ENCODE data around the gene ATOH8. TPM values are rescaled to one million over a fixed set of nuclear protein-coding genes. Genes with fewer than 3 reads are reported as not detected.
A peak's percentile ranks its signal among the peaks of the same experiment; 100 is the strongest.
"Not testable (repeated sequence)": the region's sequence is repeated elsewhere in the genome, so short reads cannot be mapped to it uniquely, and the experiment has no call there.

Gene ATOH8
- total RNA-seq, 1 donor from 2014 or later: not detected

GRCh38 chr2:85827879-85828569 lies 74.2 kb downstream of the ATOH8 start:
- ATAC-seq (ENCODE audit: low read depth): no peak
- TF ChIP-seq CTCF (IDR thresholded peaks at IDR 0.05): no peak
- intact Hi-C loops (cut with micrococcal nuclease): loop anchor here (1.0 to 5.0 kb wide), 4 partner anchors 61 to 369 kb away; partner anchors contain the start of genes IMMT and MRPL35

GRCh38 chr2:85828725-85829124 lies 74.9 kb downstream of the ATOH8 start:
- Mint-ChIP-seq H3K4me1 (peaks cover 29% of the 10 kb centered on the region), H3K27me3 (peaks cover 2% of the 10 kb centered on the region), H3K36me3 (ENCODE audit: low read depth) (no peaks in the 10 kb centered on the region), H3K9me3 (no peaks in the 10 kb centered on the region), H3K4me3 (no peak overlapping the region), H3K27ac (no peak overlapping the region)
- DNase-seq: no peak
- POLR2A ChIA-PET: interaction anchor here (1.5 to 4.3 kb wide), 3 partner anchors 25 to 250 kb away, joined by 8 to 36 read pairs (median 31); partner anchors contain the start of gene ST3GAL5
- no peak for ATAC-seq (ENCODE audit: low read depth)
- intact Hi-C loops (cut with micrococcal nuclease): loop anchor here (5.0 kb wide), 1 partner anchor 369 kb away; the partner anchor contains the start of genes IMMT and MRPL35
- TF ChIP-seq CTCF (IDR thresholded peaks at IDR 0.05): no peak
- CTCF ChIA-PET: interaction anchor here (1.1 to 10.9 kb wide), 6 partner anchors 15 to 250 kb away, joined by 3 to 236 read pairs (median 86); partner anchors contain the start of gene ST3GAL5

More at GRCh38 chr2:85827879-85828569, 74.2 kb downstream of the ATOH8 start:
- Mint-ChIP-seq H3K36me3 (ENCODE audit: low read depth) (no peaks in the 10 kb centered on the region), H3K9me3 (no peaks in the 10 kb centered on the region), H3K27me3 (peaks cover 2% of the 10 kb centered on the region), H3K4me1 (peaks cover 29% of the 10 kb centered on the region), H3K4me3 (no peak overlapping the region), H3K27ac (peak overlapping the region; percentile 62)
- POLR2A ChIA-PET: interaction anchor here (0.5 to 4.3 kb wide), 10 partner anchors 24 to 613 kb away, joined by 3 to 36 read pairs (median 6); partner anchors contain the start of genes KDM3A, POLR1A, PTCD3 and ST3GAL5
- CTCF ChIA-PET: interaction anchor here (0.6 to 10.9 kb wide), 49 partner anchors 8 to 310 kb away, joined by 3 to 236 read pairs (median 4); partner anchors contain the start of genes POLR1A, PTCD3 and ST3GAL5
- DNase-seq: no peak

DNA sequence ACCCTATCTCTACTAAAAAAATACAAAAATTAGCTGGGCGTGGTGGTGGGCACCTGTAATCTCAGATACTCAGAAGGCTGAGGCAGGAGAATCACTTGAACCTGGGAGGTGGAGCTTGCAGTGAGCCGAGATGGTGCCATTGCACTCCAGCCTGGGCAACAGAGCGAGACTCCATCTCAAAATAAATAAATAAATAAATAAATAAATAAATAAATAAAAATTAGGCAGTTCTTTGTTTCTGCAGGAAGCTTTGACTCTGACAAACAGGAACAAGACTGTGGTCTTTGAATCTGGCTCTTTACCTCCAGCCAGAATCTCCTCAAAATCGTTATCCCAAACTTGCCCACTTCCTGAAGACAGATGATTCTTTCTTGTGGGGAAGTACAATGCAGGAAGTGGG lies 75.6 kb downstream of the ATOH8 start:
- not testable (repeated sequence) for H3K36me3 Mint-ChIP-seq (ENCODE audit: low read depth); H3K9me3 Mint-ChIP-seq; H3K4me3 Mint-ChIP-seq; ATAC-seq (ENCODE audit: low read depth); H3K27me3 Mint-ChIP-seq; DNase-seq; H3K27ac Mint-ChIP-seq
- ChIA-PET CTCF (interaction anchor here (1.1 to 10.9 kb wide), 7 partner anchors 12 to 249 kb away, joined by 3 to 236 read pairs (median 65); partner anchors contain the start of gene ST3GAL5), POLR2A (interaction anchor here (2.0 to 4.3 kb wide), 2 partner anchors 206 to 250 kb away, joined by 11 to 36 read pairs; no protein-coding TSS in a partner anchor)
- peaks cover 29% of the 10 kb centered on the region for H3K4me1 Mint-ChIP-seq
- intact Hi-C loops (cut with micrococcal nuclease): loop anchor here (5.0 kb wide), 1 partner anchor 368 kb away; the partner anchor contains the start of genes IMMT and MRPL35

DNA sequence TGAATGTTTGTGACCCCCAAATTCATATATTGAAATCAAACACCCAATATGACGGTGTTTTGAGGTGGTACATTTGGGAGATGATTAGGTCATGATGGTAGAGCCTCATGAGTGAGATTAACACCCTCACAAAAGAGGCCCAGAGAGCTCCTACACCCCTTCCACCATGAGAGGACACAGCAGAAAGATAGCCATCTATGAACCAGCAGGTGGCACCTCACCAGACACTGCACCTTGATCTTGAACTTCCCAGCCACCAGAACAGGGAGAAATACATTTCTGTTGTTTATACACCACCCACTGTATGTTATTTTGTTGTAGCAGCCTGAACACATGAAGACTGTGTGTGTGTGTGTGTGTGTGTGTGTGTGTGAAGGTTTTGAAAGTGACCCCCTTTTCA lies 76.9 kb downstream of the ATOH8 start:
- ATAC-seq (ENCODE audit: low read depth) (peak; percentile 33), DNase-seq (no peak)
- Mint-ChIP-seq H3K9me3 (no peaks in the 10 kb centered on the region), H3K4me1 (peaks cover 29% of the 10 kb centered on the region), H3K27ac (no peak overlapping the region), H3K4me3 (no peak overlapping the region), H3K36me3 (ENCODE audit: low read depth) (no peaks in the 10 kb centered on the region), H3K27me3 (peaks cover 2% of the 10 kb centered on the region)
- POLR2A ChIA-PET: interaction anchor here (0.7 to 4.3 kb wide), 6 partner anchors 23 to 249 kb away, joined by 3 to 36 read pairs (median 7); partner anchors contain the start of gene ST3GAL5
- intact Hi-C loops (cut with micrococcal nuclease): loop anchor here (2.0 kb wide), 1 partner anchor 22 kb away; no protein-coding TSS in a partner anchor
- CTCF ChIA-PET: interaction anchor here (0.6 to 10.9 kb wide), 14 partner anchors 11 to 255 kb away, joined by 3 to 236 read pairs (median 4); partner anchors contain the start of gene ST3GAL5
- TF ChIP-seq CTCF (IDR thresholded peaks at IDR 0.05): no peak

DNA sequence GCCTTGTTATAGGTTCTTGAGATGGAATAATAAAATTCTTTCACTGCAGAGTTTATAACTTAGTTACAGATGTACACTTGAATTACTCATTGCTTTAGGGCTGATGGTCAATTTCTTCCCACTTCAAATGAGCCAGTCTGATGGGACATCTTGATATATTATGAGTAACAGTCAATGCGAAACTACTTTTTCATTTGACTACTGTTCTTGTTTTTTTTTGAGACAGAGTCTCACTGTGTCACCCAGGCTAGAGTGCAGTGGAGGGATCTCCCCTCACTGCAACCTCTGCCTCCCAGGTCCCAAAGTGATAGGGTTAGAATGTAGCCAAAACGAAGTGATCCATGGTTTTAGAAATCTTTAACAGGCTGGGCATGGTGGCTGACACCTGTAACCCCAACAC lies 77.9 kb downstream of the ATOH8 start:
- no peak for TF ChIP-seq CTCF (IDR thresholded peaks at IDR 0.05)
- peaks cover 2% of the 10 kb centered on the region for H3K27me3 Mint-ChIP-seq
- H3K27ac Mint-ChIP-seq: no peak overlapping the region
- ATAC-seq (ENCODE audit: low read depth) (no peak), DNase-seq (no peak)
- no peaks in the 10 kb centered on the region for H3K9me3 Mint-ChIP-seq
- ChIA-PET POLR2A (interaction anchor here (2.0 to 2.8 kb wide), 2 partner anchors 56 to 204 kb away, joined by 11 to 13 read pairs; partner anchors contain the start of gene ST3GAL5), CTCF (interaction anchor here (1.1 to 10.9 kb wide), 8 partner anchors 22 to 247 kb away, joined by 3 to 236 read pairs (median 11); partner anchors contain the start of gene ST3GAL5)
- intact Hi-C loops (cut with micrococcal nuclease): loop anchor here (2.0 kb wide), 1 partner anchor 21 kb away; no protein-coding TSS in a partner anchor
- H3K4me1 Mint-ChIP-seq: peaks cover 29% of the 10 kb centered on the region
- no peak overlapping the region for H3K4me3 Mint-ChIP-seq
- no peaks in the 10 kb centered on the region for H3K36me3 Mint-ChIP-seq (ENCODE audit: low read depth)
